GM13976 (cell line): Measurements from ENCODE around the gene MCM6.

Source experiments
- DNase-seq: peaks from one replicate; pipeline ENCODE4 v3.0.0; 2012; ENCODE audit warnings: low spot score
- in situ Hi-C: fragments of 300-500 bp; cut with MboI; formaldehyde crosslinking; loops from one replicate; pipeline ENCODE4 v1.12.0; 2022; ENCODE audit warnings: low sequenced_read_pairs, mixed read lengths, inconsistent platforms; ENCODE audit not compliant: unreplicated experiment
- TF ChIP-seq, protein P1 (sequence below): IDR thresholded peaks from 2 replicates; pipeline ENCODE4 v1.5.1; 2012; ENCODE audit warnings: borderline replicate concordance, mild to moderate bottlenecking; ENCODE audit not compliant: insufficient read depth; ENCODE audit errors: extremely low read depth, missing control alignments, control extremely low read depth

MCM6 gene

DNA sequence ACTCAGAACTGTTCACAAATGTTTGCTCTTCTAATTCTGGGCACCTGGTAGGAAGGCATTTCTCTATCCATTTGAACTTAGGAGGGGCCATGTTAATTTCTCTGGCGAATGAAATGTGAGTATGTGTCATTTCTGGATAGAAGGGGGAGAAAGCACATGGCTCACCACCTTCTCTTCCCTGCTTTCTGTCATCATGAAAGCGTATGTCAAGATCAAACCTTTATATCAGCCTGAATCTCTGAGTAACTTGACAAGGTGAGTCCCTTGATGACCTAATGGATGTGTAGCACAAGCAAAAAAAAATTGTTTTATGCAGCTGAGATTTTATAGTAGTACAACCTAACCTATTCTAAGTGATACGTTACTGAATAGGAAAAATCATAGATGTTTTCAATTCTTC is 27.2 kb downstream of the MCM6 start:
- in situ Hi-C loops: no loop called here
- no peak for DNase-seq
- TF ChIP-seq, protein P1, sequence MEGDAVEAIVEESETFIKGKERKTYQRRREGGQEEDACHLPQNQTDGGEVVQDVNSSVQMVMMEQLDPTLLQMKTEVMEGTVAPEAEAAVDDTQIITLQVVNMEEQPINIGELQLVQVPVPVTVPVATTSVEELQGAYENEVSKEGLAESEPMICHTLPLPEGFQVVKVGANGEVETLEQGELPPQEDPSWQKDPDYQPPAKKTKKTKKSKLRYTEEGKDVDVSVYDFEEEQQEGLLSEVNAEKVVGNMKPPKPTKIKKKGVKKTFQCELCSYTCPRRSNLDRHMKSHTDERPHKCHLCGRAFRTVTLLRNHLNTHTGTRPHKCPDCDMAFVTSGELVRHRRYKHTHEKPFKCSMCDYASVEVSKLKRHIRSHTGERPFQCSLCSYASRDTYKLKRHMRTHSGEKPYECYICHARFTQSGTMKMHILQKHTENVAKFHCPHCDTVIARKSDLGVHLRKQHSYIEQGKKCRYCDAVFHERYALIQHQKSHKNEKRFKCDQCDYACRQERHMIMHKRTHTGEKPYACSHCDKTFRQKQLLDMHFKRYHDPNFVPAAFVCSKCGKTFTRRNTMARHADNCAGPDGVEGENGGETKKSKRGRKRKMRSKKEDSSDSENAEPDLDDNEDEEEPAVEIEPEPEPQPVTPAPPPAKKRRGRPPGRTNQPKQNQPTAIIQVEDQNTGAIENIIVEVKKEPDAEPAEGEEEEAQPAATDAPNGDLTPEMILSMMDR: no peak

GRCh38 chr2:135845997-135846396 is 30.2 kb downstream of the MCM6 start:
- TF ChIP-seq, protein P1: no peak
- DNase-seq: no peak
- in situ Hi-C loops: no loop called here

- no peak for DNase-seq
- in situ Hi-C loops: no loop called here
- TF ChIP-seq, protein P1: no peak
Measured at GRCh38 chr2:135845257-135845656, 31.0 kb downstream of the MCM6 start.

DNA sequence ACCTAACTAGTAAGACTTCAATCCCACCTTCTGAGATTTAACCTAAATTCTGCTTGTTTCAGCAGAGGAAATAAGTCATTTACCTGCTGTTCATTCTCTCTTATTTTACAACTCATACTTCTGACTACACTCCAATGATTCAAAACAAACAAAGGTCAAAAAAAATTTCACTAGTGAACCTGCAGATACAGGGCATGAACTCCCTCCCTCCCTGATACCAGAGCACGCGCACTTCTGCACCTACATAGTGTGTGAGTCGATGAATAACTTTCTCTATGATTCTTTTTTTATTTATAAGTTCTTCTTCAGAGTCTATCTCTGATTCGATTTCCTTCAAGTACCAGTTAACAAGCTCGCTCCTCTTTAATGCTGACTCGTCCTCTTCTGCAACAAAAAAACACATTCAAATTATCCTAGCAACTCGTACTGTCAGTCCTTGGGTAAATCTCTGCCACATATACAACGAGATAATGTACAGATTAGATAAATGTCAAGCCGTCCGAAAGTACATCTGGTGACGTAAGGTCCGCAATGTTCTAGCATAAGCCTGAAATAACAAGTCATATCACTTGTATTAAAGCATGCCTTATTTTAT is 31.8 kb downstream of the MCM6 start:
- no peak for DNase-seq
- in situ Hi-C loops: no loop called here
- TF ChIP-seq, protein P1: no peak

GRCh38 chr2:135843671-135844070 is 32.6 kb downstream of the MCM6 start:
- DNase-seq: no peak
- in situ Hi-C loops: no loop called here
- TF ChIP-seq, protein P1: no peak

DNA sequence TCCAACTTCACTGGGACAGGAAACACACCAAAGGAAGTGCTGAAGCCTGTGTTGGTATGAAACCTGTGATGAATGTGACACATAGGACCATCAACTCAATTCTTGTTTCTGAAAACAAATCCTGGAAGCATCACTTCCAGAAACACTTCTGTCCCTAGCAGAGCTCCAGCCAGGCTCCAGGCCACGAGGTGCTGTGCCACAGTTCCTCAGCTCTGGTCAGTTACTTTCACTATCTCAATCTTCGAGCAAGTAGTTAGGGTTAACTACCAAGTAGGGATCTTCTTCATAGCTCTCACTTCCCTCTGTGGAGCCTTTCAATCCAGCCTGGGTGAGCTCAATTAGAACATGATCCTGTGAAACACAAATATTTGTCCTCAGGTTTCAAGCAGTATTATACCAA is 35.6 kb downstream of the MCM6 start:
- no peak for DNase-seq
- TF ChIP-seq, protein P1: no peak
- in situ Hi-C loops: no loop called here
